Activated CD4-positive, alpha-beta T cell treated with anti-CD3 and anti-CD28 coated beads, Interleukin-2, amount 50 U/mL, for 1 hour (primary cell): Measurements from ENCODE around the gene CAMK2G.

Source experiments
- DNase-seq: peaks from one replicate; pipeline ENCODE4 v3.0.0-alpha.2; 2020

The CAMK2G gene

GRCh38 chr10:73859784-73860491 is 14.4 kb downstream of the CAMK2G start:
- no peak for DNase-seq

DNA sequence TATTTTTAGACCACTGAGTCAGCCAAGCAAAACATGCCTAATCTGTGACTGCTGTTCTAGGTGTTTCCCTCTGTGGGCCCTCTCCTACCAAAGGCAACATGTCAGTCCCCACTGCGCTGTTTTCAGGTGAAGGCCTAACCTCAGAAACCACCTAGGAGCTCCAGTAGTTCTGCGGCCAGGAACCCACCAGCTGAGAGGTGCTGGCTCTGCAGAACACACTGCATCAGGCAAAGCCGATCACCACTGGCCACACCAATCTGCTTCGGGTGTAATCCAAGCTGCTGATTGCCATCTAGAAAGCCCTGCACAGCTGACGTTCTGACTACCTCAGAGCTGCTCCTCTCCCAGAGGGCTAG is 14.9 kb downstream of the CAMK2G start:
- DNase-seq, result peak; percentile 34

DNA sequence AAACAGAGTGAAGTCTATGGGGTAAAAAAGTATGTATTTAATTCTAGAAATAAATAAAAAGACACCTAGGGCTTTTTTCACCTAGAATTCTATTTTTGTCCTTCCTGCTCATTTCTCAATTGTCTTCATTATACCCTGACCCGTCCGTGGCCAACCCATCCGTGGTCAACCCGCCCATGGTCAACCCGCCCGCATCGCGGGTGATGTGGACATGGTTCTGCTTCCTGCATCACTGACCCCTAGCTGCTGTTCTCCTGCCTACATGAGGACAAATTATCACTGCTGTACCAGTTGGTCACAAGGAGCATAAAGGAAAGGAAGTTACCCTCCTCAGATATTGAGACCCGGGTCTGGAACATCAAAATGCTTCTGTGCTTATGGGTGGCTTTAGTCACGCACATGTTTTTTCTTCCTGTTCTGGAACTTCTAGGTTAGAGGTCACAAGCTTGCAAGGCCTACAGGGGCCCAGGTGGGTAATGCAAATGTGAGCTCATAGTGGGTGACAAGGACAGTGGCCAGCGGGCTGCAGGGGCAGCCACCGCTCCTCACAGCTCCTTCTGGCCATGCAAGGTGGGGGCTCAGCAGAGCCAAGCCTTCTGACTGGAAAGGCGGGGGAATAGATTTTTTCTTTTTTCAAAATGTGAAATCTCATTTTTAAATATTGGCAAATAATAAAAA is 15.5 kb downstream of the CAMK2G start:
- DNase-seq, result no peak

DNA sequence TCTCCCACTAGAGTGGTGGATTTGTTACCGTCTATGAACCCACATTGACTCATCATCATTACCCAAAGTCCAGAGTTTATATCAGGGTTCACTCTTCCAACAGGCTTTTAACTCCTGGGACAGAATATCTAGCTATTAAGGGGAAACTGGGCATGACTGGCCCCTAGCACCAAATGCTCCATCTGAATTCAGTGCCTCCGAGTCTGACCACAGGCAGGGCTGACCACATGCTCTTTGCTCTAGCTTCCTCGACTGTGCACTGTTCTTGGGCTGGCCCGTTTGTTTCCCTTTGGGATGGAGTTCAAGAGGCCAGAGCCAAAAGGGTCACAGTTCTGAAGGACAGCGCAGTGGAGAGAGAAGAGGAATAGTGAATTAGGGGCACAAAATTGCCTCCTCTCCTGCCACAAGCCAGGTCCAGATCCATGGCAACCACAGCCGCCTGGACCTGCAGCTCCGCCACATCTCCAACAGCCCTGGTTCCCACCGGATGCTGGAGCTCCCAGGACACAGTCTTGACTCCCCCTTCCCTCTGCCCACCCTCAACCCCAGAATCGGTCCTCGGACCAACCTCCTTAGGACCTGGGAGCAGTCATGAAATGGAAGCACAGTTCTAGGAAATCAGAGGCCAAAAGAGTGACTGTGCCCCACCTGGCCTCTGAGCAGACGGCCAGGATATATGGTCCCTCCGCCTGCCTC is 16.2 kb downstream of the CAMK2G start:
- DNase-seq, result no peak

GRCh38 chr10:73857446-73857845 is 16.9 kb downstream of the CAMK2G start:
- DNase-seq, result no peak

GRCh38 chr10:73856261-73856660 is 18.1 kb downstream of the CAMK2G start:
- no peak for DNase-seq

DNA sequence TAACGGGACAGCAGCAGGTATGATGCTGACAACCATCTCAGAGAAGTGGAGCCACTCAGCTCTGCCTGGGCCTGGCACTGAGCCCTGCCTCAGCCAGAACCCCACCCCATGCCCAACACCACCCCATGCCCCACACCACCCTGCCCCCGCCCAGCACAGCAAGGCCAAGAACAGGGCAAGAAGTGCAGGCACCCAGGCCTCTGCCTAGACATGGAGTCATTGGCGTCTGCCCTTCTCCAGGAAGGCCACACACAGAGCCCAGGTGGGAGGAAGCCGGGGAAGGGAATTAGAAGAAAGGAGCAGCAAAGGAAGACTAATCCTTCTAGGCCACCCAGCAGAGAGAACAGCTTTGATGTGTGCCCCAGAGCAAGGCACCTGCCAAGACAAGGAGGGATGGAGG is 18.9 kb downstream of the CAMK2G start:
- DNase-seq, result no peak

GRCh38 chr10:73854310-73854709 is 20.0 kb downstream of the CAMK2G start:
- DNase-seq, result no peak

GRCh38 chr10:73853196-73853595 is 21.2 kb downstream of the CAMK2G start:
- DNase-seq, result no peak

DNA sequence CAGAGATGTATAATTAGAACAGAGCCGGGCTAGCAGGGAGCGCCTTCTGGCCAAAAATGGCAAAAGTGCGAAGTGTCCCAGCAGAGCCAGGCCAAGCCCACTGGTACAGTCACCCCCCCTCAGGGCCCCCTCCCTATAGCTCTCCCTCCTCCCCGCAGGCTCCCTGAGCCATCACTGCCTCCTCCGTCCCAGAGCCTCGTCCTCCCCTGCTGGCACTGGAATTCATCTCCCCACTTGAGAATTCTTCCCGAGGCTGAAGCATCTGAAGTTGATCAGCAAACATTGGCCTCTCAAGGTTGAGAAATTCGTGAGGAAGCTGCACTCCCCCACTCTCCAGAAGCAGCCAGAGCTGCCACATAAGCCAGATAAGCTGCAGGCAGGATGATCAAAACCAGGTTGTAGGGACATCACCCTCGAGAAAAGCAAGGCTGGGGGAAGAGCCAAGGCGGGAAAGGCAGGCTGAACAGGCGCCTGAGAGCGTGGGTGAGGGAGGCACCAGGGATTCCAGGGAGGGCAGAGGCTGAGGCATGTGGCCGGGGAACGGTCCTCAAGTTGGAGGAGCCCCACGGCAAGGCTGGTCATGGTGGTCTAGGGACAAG is 23.4 kb downstream of the CAMK2G start:
- DNase-seq, result no peak

DNA sequence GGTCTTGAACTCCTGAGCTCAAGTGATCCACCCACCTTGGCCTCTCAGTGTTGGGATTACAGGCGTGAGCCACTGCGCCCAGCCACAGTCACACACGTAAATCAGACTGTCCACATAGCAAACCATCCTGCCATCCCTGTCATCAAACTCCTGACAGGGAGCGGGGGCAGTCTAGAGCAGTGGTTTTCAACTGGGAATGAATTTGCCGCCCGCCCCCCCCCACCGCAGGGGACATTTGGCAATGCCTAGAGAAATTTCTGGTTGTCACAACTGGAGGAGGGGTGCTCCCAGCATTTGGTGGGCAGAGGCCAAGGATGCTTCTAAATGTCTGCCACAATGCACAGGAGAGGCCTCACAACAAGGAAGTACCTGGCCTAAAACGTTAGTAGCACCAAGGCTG is 24.1 kb downstream of the CAMK2G start:
- no peak for DNase-seq

- peak; percentile 92 for DNase-seq
Observed at GRCh38 chr10:73848821-73849489, 25.4 kb downstream of the CAMK2G start.

- no peak for DNase-seq
Observed at GRCh38 chr10:73847031-73847430, 27.3 kb downstream of the CAMK2G start.

GRCh38 chr10:73843261-73843660 is 31.1 kb downstream of the CAMK2G start:
- DNase-seq, result no peak

DNA sequence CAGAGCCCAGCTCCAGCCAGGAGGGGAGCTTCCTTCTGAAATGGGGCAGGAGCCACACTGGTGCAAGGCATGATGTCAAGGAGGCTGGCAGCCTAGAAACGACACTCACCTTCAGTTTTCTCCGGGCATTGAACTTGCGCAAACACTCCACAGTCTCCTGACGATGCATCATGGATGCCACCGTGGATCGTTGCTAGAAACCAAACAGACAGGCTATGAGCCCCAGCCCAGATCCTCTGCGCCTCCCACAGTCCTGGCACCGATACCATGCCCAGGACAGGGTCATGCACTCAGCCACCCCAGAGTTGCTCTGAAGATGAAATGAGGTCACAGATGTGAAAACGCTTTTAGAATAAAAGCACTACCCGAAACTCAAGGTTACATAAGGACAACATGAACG is 32.0 kb downstream of the CAMK2G start:
- no peak for DNase-seq

GRCh38 chr10:73841526-73842285 is 32.6 kb downstream of the CAMK2G start:
- no peak for DNase-seq

- DNase-seq, result no peak
Observed at GRCh38 chr10:73841061-73841421, 33.3 kb downstream of the CAMK2G start.

GRCh38 chr10:73840403-73841060 is 33.8 kb downstream of the CAMK2G start:
- no peak for DNase-seq

- DNase-seq, result no peak
Observed at GRCh38 chr10:73840056-73840402, 34.3 kb downstream of the CAMK2G start.

GRCh38 chr10:73839276-73839966 is 34.9 kb downstream of the CAMK2G start:
- DNase-seq, result no peak

DNA sequence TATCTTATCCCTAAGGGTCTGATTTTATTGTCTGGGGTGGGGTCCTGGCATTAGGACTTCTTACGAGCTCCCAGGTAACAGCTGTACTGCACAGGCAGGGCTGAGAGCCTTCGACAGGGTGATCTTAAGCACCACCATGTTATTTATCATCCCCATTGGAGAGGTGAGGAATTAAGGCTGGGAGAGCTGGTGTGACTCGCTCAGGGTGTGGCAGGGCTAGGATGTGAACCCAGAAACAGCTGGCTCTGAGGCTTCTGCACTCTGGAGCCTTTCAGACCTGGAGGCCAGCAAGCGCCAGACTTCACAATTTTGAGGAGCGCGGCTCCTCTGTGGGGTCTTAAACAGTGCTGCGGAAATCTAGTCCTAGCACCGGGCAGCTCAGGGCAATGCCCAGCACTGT is 35.5 kb downstream of the CAMK2G start:
- DNase-seq, result no peak
